ENCODE results near the gene DENND2A.

Gene DENND2A

GRCh38 chr7:140684066-140684950 is 43.7 kb upstream of the DENND2A start:
- Histone ChIP-seq H3K9ac (ENCODE audit: insufficient read length, low read depth) (no peak overlapping the region), H3K4me3 (ENCODE audit: insufficient read length, low read depth) (no peak overlapping the region), H3K9me3 (ENCODE audit: insufficient read depth, low read length) (no peaks in the 10 kb centered on the region), H3K36me3 (ENCODE audit: insufficient read depth, insufficient read length, low read length) (peaks cover 6% of the 10 kb centered on the region), H3K4me1 (ENCODE audit: insufficient read depth, insufficient read length) (peaks cover 3% of the 10 kb centered on the region), H3K27me3 (ENCODE audit: insufficient read depth, insufficient read length) (no peaks in the 10 kb centered on the region)
- DNase-seq (ENCODE audit: low read depth, low spot score): no peak
- TF ChIP-seq ZNF274 (IDR thresholded peaks at IDR 0.05; ENCODE audit: low read depth, low read length) (no peak), SUZ12 (IDR thresholded peaks at IDR 0.05; ENCODE audit: extremely low read depth, insufficient read depth, insufficient read length) (no peak), YY1 (IDR thresholded peaks at IDR 0.05; ENCODE audit: insufficient read depth, insufficient read length) (no peak)

- H3K27me3 ChIP-seq (ENCODE audit: insufficient read depth, insufficient read length): no peaks in the 10 kb centered on the region
Observed at GRCh38 chr7:140683657-140684056, 43.0 kb upstream of the DENND2A start.

GRCh38 chr7:140681766-140682165 is 41.2 kb upstream of the DENND2A start:
- H3K9me3 ChIP-seq (ENCODE audit: insufficient read depth, low read length): no peaks in the 10 kb centered on the region

More at GRCh38 chr7:140683657-140684056, 43.0 kb upstream of the DENND2A start:
- peaks cover 11% of the 10 kb centered on the region for H3K36me3 ChIP-seq (ENCODE audit: insufficient read depth, insufficient read length, low read length)
- no peak for TF ChIP-seq ZNF274 (IDR thresholded peaks at IDR 0.05; ENCODE audit: low read depth, low read length)
- no peak for TF ChIP-seq YY1 (IDR thresholded peaks at IDR 0.05; ENCODE audit: insufficient read depth, insufficient read length)
- no peak for TF ChIP-seq SUZ12 (IDR thresholded peaks at IDR 0.05; ENCODE audit: extremely low read depth, insufficient read depth, insufficient read length)
- DNase-seq (ENCODE audit: low read depth, low spot score): no peak
- H3K4me3 ChIP-seq (ENCODE audit: insufficient read length, low read depth): no peak overlapping the region
- H3K4me1 ChIP-seq (ENCODE audit: insufficient read depth, insufficient read length): peaks cover 3% of the 10 kb centered on the region
- H3K9ac ChIP-seq (ENCODE audit: insufficient read length, low read depth): no peak overlapping the region
- no peaks in the 10 kb centered on the region for H3K9me3 ChIP-seq (ENCODE audit: insufficient read depth, low read length)

GRCh38 chr7:140680886-140681285 is 40.3 kb upstream of the DENND2A start:
- H3K9ac ChIP-seq (ENCODE audit: insufficient read length, low read depth): no peak overlapping the region
- H3K36me3 ChIP-seq (ENCODE audit: insufficient read depth, insufficient read length, low read length): peaks cover 11% of the 10 kb centered on the region
- no peak for DNase-seq (ENCODE audit: low read depth, low spot score)
- no peaks in the 10 kb centered on the region for H3K27me3 ChIP-seq (ENCODE audit: insufficient read depth, insufficient read length)
- no peak overlapping the region for H3K4me3 ChIP-seq (ENCODE audit: insufficient read length, low read depth)
- TF ChIP-seq YY1 (IDR thresholded peaks at IDR 0.05; ENCODE audit: insufficient read depth, insufficient read length): no peak
- no peak for TF ChIP-seq ZNF274 (IDR thresholded peaks at IDR 0.05; ENCODE audit: low read depth, low read length)
- no peak for TF ChIP-seq SUZ12 (IDR thresholded peaks at IDR 0.05; ENCODE audit: extremely low read depth, insufficient read depth, insufficient read length)
- no peaks in the 10 kb centered on the region for H3K9me3 ChIP-seq (ENCODE audit: insufficient read depth, low read length)
- peaks cover 3% of the 10 kb centered on the region for H3K4me1 ChIP-seq (ENCODE audit: insufficient read depth, insufficient read length)

More at GRCh38 chr7:140681766-140682165, 41.2 kb upstream of the DENND2A start:
- Histone ChIP-seq H3K4me3 (ENCODE audit: insufficient read length, low read depth) (no peak overlapping the region), H3K4me1 (ENCODE audit: insufficient read depth, insufficient read length) (peaks cover 3% of the 10 kb centered on the region), H3K36me3 (ENCODE audit: insufficient read depth, insufficient read length, low read length) (peaks cover 11% of the 10 kb centered on the region), H3K27me3 (ENCODE audit: insufficient read depth, insufficient read length) (no peaks in the 10 kb centered on the region), H3K9ac (ENCODE audit: insufficient read length, low read depth) (no peak overlapping the region)
- TF ChIP-seq SUZ12 (IDR thresholded peaks at IDR 0.05; ENCODE audit: extremely low read depth, insufficient read depth, insufficient read length): no peak
- TF ChIP-seq YY1 (IDR thresholded peaks at IDR 0.05; ENCODE audit: insufficient read depth, insufficient read length): no peak
- TF ChIP-seq ZNF274 (IDR thresholded peaks at IDR 0.05; ENCODE audit: low read depth, low read length): no peak
- no peak for DNase-seq (ENCODE audit: low read depth, low spot score)

- Histone ChIP-seq H3K9ac (ENCODE audit: insufficient read length, low read depth) (no peak overlapping the region), H3K36me3 (ENCODE audit: insufficient read depth, insufficient read length, low read length) (peaks cover 11% of the 10 kb centered on the region), H3K4me3 (ENCODE audit: insufficient read length, low read depth) (no peak overlapping the region), H3K4me1 (ENCODE audit: insufficient read depth, insufficient read length) (peaks cover 3% of the 10 kb centered on the region), H3K27me3 (ENCODE audit: insufficient read depth, insufficient read length) (peaks cover under 1% of the 10 kb centered on the region), H3K9me3 (ENCODE audit: insufficient read depth, low read length) (no peaks in the 10 kb centered on the region)
- TF ChIP-seq YY1 (IDR thresholded peaks at IDR 0.05; ENCODE audit: insufficient read depth, insufficient read length) (no peak), SUZ12 (IDR thresholded peaks at IDR 0.05; ENCODE audit: extremely low read depth, insufficient read depth, insufficient read length) (no peak), ZNF274 (IDR thresholded peaks at IDR 0.05; ENCODE audit: low read depth, low read length) (no peak)
- no peak for DNase-seq (ENCODE audit: low read depth, low spot score)
Observed at GRCh38 chr7:140679186-140679585, 38.6 kb upstream of the DENND2A start.

GRCh38 chr7:140678816-140679130 is 38.2 kb upstream of the DENND2A start:
- Histone ChIP-seq H3K9me3 (ENCODE audit: insufficient read depth, low read length) (no peaks in the 10 kb centered on the region), H3K4me1 (ENCODE audit: insufficient read depth, insufficient read length) (peaks cover 2% of the 10 kb centered on the region), H3K4me3 (ENCODE audit: insufficient read length, low read depth) (no peak overlapping the region), H3K9ac (ENCODE audit: insufficient read length, low read depth) (no peak overlapping the region), H3K27me3 (ENCODE audit: insufficient read depth, insufficient read length) (peaks cover 4% of the 10 kb centered on the region), H3K36me3 (ENCODE audit: insufficient read depth, insufficient read length, low read length) (peaks cover 11% of the 10 kb centered on the region)
- no peak for DNase-seq (ENCODE audit: low read depth, low spot score)
- no peak for TF ChIP-seq SUZ12 (IDR thresholded peaks at IDR 0.05; ENCODE audit: extremely low read depth, insufficient read depth, insufficient read length)

GRCh38 chr7:140678081-140678815 is 37.6 kb upstream of the DENND2A start:
- H3K4me3 ChIP-seq (ENCODE audit: insufficient read length, low read depth): no peak overlapping the region
- H3K9ac ChIP-seq (ENCODE audit: insufficient read length, low read depth): no peak overlapping the region
- H3K9me3 ChIP-seq (ENCODE audit: insufficient read depth, low read length): no peaks in the 10 kb centered on the region
- DNase-seq (ENCODE audit: low read depth, low spot score): no peak
- peaks cover 11% of the 10 kb centered on the region for H3K36me3 ChIP-seq (ENCODE audit: insufficient read depth, insufficient read length, low read length)
- peaks cover 2% of the 10 kb centered on the region for H3K4me1 ChIP-seq (ENCODE audit: insufficient read depth, insufficient read length)
- H3K27me3 ChIP-seq (ENCODE audit: insufficient read depth, insufficient read length): peaks cover 10% of the 10 kb centered on the region
- TF ChIP-seq SUZ12 (IDR thresholded peaks at IDR 0.05; ENCODE audit: extremely low read depth, insufficient read depth, insufficient read length) (no peak), ZNF274 (IDR thresholded peaks at IDR 0.05; ENCODE audit: low read depth, low read length) (no peak), YY1 (IDR thresholded peaks at IDR 0.05; ENCODE audit: insufficient read depth, insufficient read length) (no peak)
